K562 (cell line): ENCODE data around the gene MAGI1. TPM values are rescaled to one million over a fixed set of nuclear protein-coding genes. Genes with fewer than 3 reads are reported as not detected.
A peak's percentile ranks its signal among the peaks of the same experiment; 100 is the strongest.

Source experiments
- DACH1 ChIP-seq: fragments of 450-650 bp; IDR thresholded peaks from 2 replicates; pipeline ENCODE4 v1.6.1; 2018; ENCODE audit not compliant: partially characterized antibody
- PHF8 ChIP-seq: fragments of 200-600 bp; sonication (generic); IDR thresholded peaks from 2 replicates; pipeline ENCODE4 v1.6.1; 2012; ENCODE audit warnings: mixed run types, mild to moderate bottlenecking, inconsistent platforms, low read length, moderate library complexity, borderline replicate concordance
- POLR2AphosphoS5 ChIP-seq: IDR thresholded peaks from 2 replicates; pipeline ENCODE4 v1.6.1; 2011; ENCODE audit warnings: mild to moderate bottlenecking, low read depth, low read length, moderate library complexity; ENCODE audit not compliant: control insufficient read depth, insufficient read depth
- RFX7 ChIP-seq: fragments of 250-450 bp; sonication (Bioruptor Pico); IDR thresholded peaks from 2 replicates; pipeline ENCODE4 v1.5.1; 2021; ENCODE audit warnings: mild to moderate bottlenecking
- SMAD4 ChIP-seq: fragments of 250-450 bp; sonication (Bioruptor Pico); conservative IDR thresholded peaks from 2 replicates; pipeline ENCODE4 v1.8.0; 2021; ENCODE audit warnings: inconsistent platforms, mild to moderate bottlenecking, moderate library complexity
- TAF9B ChIP-seq: fragments of 450-650 bp; IDR thresholded peaks from 2 replicates; pipeline ENCODE4 v1.6.1; 2018; ENCODE audit warnings: mild to moderate bottlenecking; ENCODE audit not compliant: partially characterized antibody
- ZNF354B ChIP-seq: fragments of 250-450 bp; sonication (Bioruptor Pico); IDR thresholded peaks from 2 replicates; pipeline ENCODE4 v1.4.0; 2020
- ZNF551 ChIP-seq: fragments of 250-450 bp; sonication (Bioruptor Pico); IDR thresholded peaks from 2 replicates; pipeline ENCODE4 v1.5.0; 2021; ENCODE audit warnings: mild to moderate bottlenecking, moderate library complexity
- polyA plus RNA-seq, 8 experiments: library from polyadenylated mRNA; depleted of rRNA in 4 of 8; stranded (reverse) in 5 of 8; unstranded in 3 of 8; fragments of >200 nt; fragmentation: Nextera tagmentation in 2 of 8; fragmentation: Illumina TruSeq in 1 of 8; extraction: Ambion mirVana in 2 of 8; extraction: Trizol in 1 of 8; gene quantifications; 2 replicates each; pipeline versions ENCODE4 v1.2.1 to v1.2.3, GENCODE V29; 2011 to 2014; ENCODE audit warnings: inconsistent platforms in 1 of 8, missing spikeins in 1 of 8
- total RNA-seq, 7 experiments: library from RNA; depleted of rRNA in 6 of 7; stranded (reverse); fragments of >200 nt in 6 of 7; fragmentation: Illumina TruSeq in 2 of 7; extraction: Trizol in 2 of 7; gene quantifications; 2 replicates each; pipeline versions ENCODE4 v1.2.1 to v1.2.3, GENCODE V29; 2011 to 2021; ENCODE audit warnings: low replicate concordance in 1 of 7
- TF ChIP-seq, protein P1 (sequence below): fragments of 450-650 bp; IDR thresholded peaks from 2 replicates; pipeline ENCODE4 v1.6.1; 2017; ENCODE audit warnings: antibody characterized with exemption, mild to moderate bottlenecking
- TF ChIP-seq, protein P2 (sequence below): fragments of 250-450 bp; sonication (Bioruptor Pico); IDR thresholded peaks from 2 replicates; pipeline ENCODE4 v1.8.0; 2021; ENCODE audit warnings: mild to moderate bottlenecking, moderate library complexity
- TF ChIP-seq, protein P3 (sequence below): sonication (generic); formaldehyde crosslinking; IDR thresholded peaks from 2 replicates; pipeline ENCODE4 v1.8.0; 2023; ENCODE audit warnings: missing genetic modification reagents, mild to moderate bottlenecking, borderline replicate concordance
- TF ChIP-seq, protein P4 (sequence below): fragments of 450-650 bp; formaldehyde crosslinking; IDR thresholded peaks from 2 replicates; pipeline ENCODE4 v1.4.0; 2020; ENCODE audit warnings: mild to moderate bottlenecking, mixed read lengths
- TF ChIP-seq, protein P5 (sequence below): fragments of 250-450 bp; sonication (Bioruptor Pico); IDR thresholded peaks from 2 replicates; pipeline ENCODE4 v1.6.1; 2021; ENCODE audit warnings: mild to moderate bottlenecking

The MAGI1 gene
- total and polyA plus RNA-seq, 9 of the 15 experiments (the other 6 are each of a cell fraction or from before 2014, with no cell fraction given): 7.8 to 59.4 (median 43.2) TPM

DNA sequence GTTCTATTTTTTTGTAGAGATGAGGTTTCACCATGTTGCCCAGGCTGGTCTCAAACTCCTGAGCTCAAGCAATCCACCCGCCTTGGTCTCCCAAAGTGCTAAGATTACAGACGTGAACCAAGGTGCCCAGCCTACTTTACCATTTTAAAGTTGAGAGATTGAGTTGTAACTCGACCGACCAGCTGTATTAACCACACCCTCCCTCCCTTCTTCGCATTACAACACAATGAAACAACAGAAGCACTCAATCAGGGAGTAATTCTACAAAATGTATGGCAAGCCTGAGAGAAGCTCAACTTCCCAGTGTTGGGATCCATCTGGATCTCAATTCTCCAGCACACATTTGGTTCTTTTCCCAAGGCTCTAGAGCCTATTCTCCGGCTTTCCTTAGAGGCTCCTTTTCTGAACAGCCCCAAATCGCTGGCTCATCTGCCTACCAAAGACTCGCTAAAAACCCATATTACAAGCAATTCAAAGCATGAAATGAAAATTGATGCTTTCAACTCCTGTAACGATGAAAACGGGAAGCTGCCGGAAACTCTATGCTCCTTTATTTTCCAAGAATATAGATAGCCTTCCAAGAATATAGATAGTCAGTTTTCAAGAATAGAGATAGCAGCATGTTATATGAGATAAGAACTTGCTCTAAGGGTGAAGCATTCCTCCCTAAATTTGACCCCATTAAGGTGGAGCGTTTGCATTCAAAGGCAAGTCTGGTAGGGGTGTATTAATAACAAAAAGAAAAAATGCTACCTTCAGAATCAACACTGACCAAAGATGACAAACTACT is 450.9 kb downstream of the MAGI1 start (continued):
- TF ChIP-seq, protein P1, sequence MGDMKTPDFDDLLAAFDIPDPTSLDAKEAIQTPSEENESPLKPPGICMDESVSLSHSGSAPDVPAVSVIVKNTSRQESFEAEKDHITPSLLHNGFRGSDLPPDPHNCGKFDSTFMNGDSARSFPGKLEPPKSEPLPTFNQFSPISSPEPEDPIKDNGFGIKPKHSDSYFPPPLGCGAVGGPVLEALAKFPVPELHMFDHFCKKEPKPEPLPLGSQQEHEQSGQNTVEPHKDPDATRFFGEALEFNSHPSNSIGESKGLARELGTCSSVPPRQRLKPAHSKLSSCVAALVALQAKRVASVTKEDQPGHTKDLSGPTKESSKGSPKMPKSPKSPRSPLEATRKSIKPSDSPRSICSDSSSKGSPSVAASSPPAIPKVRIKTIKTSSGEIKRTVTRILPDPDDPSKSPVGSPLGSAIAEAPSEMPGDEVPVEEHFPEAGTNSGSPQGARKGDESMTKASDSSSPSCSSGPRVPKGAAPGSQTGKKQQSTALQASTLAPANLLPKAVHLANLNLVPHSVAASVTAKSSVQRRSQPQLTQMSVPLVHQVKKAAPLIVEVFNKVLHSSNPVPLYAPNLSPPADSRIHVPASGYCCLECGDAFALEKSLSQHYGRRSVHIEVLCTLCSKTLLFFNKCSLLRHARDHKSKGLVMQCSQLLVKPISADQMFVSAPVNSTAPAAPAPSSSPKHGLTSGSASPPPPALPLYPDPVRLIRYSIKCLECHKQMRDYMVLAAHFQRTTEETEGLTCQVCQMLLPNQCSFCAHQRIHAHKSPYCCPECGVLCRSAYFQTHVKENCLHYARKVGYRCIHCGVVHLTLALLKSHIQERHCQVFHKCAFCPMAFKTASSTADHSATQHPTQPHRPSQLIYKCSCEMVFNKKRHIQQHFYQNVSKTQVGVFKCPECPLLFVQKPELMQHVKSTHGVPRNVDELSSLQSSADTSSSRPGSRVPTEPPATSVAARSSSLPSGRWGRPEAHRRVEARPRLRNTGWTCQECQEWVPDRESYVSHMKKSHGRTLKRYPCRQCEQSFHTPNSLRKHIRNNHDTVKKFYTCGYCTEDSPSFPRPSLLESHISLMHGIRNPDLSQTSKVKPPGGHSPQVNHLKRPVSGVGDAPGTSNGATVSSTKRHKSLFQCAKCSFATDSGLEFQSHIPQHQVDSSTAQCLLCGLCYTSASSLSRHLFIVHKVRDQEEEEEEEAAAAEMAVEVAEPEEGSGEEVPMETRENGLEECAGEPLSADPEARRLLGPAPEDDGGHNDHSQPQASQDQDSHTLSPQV: 0 out of 2 replicates have a peak, but pooled peaks have one; percentile 19
- TF ChIP-seq, protein P2, sequence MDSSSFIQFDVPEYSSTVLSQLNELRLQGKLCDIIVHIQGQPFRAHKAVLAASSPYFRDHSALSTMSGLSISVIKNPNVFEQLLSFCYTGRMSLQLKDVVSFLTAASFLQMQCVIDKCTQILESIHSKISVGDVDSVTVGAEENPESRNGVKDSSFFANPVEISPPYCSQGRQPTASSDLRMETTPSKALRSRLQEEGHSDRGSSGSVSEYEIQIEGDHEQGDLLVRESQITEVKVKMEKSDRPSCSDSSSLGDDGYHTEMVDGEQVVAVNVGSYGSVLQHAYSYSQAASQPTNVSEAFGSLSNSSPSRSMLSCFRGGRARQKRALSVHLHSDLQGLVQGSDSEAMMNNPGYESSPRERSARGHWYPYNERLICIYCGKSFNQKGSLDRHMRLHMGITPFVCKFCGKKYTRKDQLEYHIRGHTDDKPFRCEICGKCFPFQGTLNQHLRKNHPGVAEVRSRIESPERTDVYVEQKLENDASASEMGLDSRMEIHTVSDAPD (CRISPR knock-in tag): no peak
- no peak for TF ChIP-seq SMAD4 (CRISPR knock-in tag)
- TF ChIP-seq PHF8: no peak
- no peak for TF ChIP-seq ZNF551 (CRISPR knock-in tag)
- TF ChIP-seq RFX7: no peak
- TF ChIP-seq, protein P3, sequence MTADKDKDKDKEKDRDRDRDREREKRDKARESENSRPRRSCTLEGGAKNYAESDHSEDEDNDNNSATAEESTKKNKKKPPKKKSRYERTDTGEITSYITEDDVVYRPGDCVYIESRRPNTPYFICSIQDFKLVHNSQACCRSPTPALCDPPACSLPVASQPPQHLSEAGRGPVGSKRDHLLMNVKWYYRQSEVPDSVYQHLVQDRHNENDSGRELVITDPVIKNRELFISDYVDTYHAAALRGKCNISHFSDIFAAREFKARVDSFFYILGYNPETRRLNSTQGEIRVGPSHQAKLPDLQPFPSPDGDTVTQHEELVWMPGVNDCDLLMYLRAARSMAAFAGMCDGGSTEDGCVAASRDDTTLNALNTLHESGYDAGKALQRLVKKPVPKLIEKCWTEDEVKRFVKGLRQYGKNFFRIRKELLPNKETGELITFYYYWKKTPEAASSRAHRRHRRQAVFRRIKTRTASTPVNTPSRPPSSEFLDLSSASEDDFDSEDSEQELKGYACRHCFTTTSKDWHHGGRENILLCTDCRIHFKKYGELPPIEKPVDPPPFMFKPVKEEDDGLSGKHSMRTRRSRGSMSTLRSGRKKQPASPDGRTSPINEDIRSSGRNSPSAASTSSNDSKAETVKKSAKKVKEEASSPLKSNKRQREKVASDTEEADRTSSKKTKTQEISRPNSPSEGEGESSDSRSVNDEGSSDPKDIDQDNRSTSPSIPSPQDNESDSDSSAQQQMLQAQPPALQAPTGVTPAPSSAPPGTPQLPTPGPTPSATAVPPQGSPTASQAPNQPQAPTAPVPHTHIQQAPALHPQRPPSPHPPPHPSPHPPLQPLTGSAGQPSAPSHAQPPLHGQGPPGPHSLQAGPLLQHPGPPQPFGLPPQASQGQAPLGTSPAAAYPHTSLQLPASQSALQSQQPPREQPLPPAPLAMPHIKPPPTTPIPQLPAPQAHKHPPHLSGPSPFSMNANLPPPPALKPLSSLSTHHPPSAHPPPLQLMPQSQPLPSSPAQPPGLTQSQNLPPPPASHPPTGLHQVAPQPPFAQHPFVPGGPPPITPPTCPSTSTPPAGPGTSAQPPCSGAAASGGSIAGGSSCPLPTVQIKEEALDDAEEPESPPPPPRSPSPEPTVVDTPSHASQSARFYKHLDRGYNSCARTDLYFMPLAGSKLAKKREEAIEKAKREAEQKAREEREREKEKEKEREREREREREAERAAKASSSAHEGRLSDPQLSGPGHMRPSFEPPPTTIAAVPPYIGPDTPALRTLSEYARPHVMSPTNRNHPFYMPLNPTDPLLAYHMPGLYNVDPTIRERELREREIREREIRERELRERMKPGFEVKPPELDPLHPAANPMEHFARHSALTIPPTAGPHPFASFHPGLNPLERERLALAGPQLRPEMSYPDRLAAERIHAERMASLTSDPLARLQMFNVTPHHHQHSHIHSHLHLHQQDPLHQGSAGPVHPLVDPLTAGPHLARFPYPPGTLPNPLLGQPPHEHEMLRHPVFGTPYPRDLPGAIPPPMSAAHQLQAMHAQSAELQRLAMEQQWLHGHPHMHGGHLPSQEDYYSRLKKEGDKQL (CRISPR knock-in tag): no peak
- no peak for TF ChIP-seq ZNF354B (CRISPR knock-in tag)
- TF ChIP-seq, protein P4, sequence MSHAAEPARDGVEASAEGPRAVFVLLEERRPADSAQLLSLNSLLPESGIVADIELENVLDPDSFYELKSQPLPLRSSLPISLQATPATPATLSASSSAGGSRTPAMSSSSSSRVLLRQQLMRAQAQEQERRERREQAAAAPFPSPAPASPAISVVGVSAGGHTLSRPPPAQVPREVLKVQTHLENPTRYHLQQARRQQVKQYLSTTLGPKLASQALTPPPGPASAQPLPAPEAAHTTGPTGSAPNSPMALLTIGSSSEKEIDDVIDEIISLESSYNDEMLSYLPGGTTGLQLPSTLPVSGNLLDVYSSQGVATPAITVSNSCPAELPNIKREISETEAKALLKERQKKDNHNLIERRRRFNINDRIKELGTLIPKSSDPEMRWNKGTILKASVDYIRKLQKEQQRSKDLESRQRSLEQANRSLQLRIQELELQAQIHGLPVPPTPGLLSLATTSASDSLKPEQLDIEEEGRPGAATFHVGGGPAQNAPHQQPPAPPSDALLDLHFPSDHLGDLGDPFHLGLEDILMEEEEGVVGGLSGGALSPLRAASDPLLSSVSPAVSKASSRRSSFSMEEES: no peak
- TF ChIP-seq TAF9B: peak; percentile 22
- TF ChIP-seq POLR2AphosphoS5: no peak
- TF ChIP-seq, protein P5, sequence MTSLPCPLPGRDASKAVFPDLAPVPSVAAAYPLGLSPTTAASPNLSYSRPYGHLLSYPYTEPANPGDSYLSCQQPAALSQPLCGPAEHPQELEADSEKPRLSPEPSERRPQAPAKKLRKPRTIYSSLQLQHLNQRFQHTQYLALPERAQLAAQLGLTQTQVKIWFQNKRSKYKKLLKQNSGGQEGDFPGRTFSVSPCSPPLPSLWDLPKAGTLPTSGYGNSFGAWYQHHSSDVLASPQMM (CRISPR knock-in tag): no peak
- no peak for TF ChIP-seq DACH1
